ENCODE data around the gene WDR48. TPM values are rescaled to one million over a fixed set of nuclear protein-coding genes. Genes with fewer than 3 reads are reported as not detected.

Gene WDR48
- polyA plus RNA-seq, 1 donor from 2014 or later = 111 TPM

- Histone ChIP-seq H3K4me3 (ENCODE audit: low read length) (no peak overlapping the region), H3K4me2 (ENCODE audit: low read length) (no peak overlapping the region), H3F3A (ENCODE audit: insufficient read depth, low read length, poor library complexity, severe bottlenecking) (no peaks in the 10 kb centered on the region), H4K20me1 (ENCODE audit: insufficient read depth) (no peaks in the 10 kb centered on the region), H3K9ac (ENCODE audit: low read length) (no peak overlapping the region), H3K27me3 (ENCODE audit: insufficient read depth, low read depth, low read length) (no peaks in the 10 kb centered on the region), H3K79me2 (replicated peaks; ENCODE audit: insufficient read depth, low read length) (no peaks in the 10 kb centered on the region), H3K36me3 (ENCODE audit: insufficient read depth, low read length) (no peaks in the 10 kb centered on the region), H3K9me2 (ENCODE audit: insufficient read depth, low read length) (no peaks in the 10 kb centered on the region), H2AFZ (ENCODE audit: low read depth, low read length) (no peak overlapping the region), H3K27ac (ENCODE audit: low read length) (no peak overlapping the region), H3K9me3 (ENCODE audit: low read length) (no peaks in the 10 kb centered on the region)
- TF ChIP-seq POLR2AphosphoS5 (IDR thresholded peaks at IDR 0.05) = no peak
- TF ChIP-seq EP300 (conservative IDR thresholded peaks at IDR 0.05; ENCODE audit: poor library complexity, severe bottlenecking) = no peak
Measured at GRCh38 chr3:39115870-39116269, 64.1 kb downstream of the WDR48 start.

GRCh38 chr3:39118079-39118478, 66.3 kb downstream of the WDR48 start:
- H3K9me2 ChIP-seq (ENCODE audit: insufficient read depth, low read length) = no peaks in the 10 kb centered on the region
- H3K27ac ChIP-seq (ENCODE audit: low read length) = no peak overlapping the region
- no peak overlapping the region for H3K4me2 ChIP-seq (ENCODE audit: low read length)
- no peak for TF ChIP-seq EZH2 (IDR thresholded peaks at IDR 0.05; ENCODE audit: borderline replicate concordance, insufficient read depth, low read length, poor library complexity, severe bottlenecking)
- no peak for TF ChIP-seq REST (IDR thresholded peaks at IDR 0.05; ENCODE audit: borderline replicate concordance)
- TF ChIP-seq POLR2AphosphoS5 (IDR thresholded peaks at IDR 0.05) = no peak
- TF ChIP-seq, protein P1, sequence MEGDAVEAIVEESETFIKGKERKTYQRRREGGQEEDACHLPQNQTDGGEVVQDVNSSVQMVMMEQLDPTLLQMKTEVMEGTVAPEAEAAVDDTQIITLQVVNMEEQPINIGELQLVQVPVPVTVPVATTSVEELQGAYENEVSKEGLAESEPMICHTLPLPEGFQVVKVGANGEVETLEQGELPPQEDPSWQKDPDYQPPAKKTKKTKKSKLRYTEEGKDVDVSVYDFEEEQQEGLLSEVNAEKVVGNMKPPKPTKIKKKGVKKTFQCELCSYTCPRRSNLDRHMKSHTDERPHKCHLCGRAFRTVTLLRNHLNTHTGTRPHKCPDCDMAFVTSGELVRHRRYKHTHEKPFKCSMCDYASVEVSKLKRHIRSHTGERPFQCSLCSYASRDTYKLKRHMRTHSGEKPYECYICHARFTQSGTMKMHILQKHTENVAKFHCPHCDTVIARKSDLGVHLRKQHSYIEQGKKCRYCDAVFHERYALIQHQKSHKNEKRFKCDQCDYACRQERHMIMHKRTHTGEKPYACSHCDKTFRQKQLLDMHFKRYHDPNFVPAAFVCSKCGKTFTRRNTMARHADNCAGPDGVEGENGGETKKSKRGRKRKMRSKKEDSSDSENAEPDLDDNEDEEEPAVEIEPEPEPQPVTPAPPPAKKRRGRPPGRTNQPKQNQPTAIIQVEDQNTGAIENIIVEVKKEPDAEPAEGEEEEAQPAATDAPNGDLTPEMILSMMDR (IDR thresholded peaks at IDR 0.05; ENCODE audit: poor library complexity, severe bottlenecking) = no peak
- no peak for TF ChIP-seq SMC3 (conservative IDR thresholded peaks at IDR 0.05; ENCODE audit: poor library complexity)
- no peak for TF ChIP-seq MXI1 (conservative IDR thresholded peaks at IDR 0.05; ENCODE audit: poor library complexity, severe bottlenecking)
- no peak for TF ChIP-seq RAD21 (conservative IDR thresholded peaks at IDR 0.05)
- TF ChIP-seq EP300 (conservative IDR thresholded peaks at IDR 0.05; ENCODE audit: poor library complexity, severe bottlenecking) = no peak
- no peak for TF ChIP-seq TAF1 (IDR thresholded peaks at IDR 0.05; ENCODE audit: low read depth)
- H3F3A ChIP-seq (ENCODE audit: insufficient read depth, low read length, poor library complexity, severe bottlenecking) = no peaks in the 10 kb centered on the region
- no peak overlapping the region for H3K4me3 ChIP-seq (ENCODE audit: low read length)
- no peak overlapping the region for H2AFZ ChIP-seq (ENCODE audit: low read depth, low read length)
- no peaks in the 10 kb centered on the region for H3K79me2 ChIP-seq (replicated peaks; ENCODE audit: insufficient read depth, low read length)
- H3K27me3 ChIP-seq (ENCODE audit: insufficient read depth, low read depth, low read length) = no peaks in the 10 kb centered on the region
- H3K36me3 ChIP-seq (ENCODE audit: insufficient read depth, low read length) = no peaks in the 10 kb centered on the region
- no peaks in the 10 kb centered on the region for H4K20me1 ChIP-seq (ENCODE audit: insufficient read depth)
- H3K9me3 ChIP-seq (ENCODE audit: low read length) = no peaks in the 10 kb centered on the region
- no peak overlapping the region for H3K9ac ChIP-seq (ENCODE audit: low read length)

All from neural cell (in vitro differentiated cells).